ENCODE measurements around the gene RNF224.

RNF224 gene

GRCh38 chr9:137276473-137277328 is 49.4 kb downstream of the RNF224 start:
- no peaks in the 10 kb centered on the region for H3K9me3 ChIP-seq
- peak overlapping the region; percentile 41 to 49 for H3K4me3 ChIP-seq
- TF ChIP-seq, protein P1, sequence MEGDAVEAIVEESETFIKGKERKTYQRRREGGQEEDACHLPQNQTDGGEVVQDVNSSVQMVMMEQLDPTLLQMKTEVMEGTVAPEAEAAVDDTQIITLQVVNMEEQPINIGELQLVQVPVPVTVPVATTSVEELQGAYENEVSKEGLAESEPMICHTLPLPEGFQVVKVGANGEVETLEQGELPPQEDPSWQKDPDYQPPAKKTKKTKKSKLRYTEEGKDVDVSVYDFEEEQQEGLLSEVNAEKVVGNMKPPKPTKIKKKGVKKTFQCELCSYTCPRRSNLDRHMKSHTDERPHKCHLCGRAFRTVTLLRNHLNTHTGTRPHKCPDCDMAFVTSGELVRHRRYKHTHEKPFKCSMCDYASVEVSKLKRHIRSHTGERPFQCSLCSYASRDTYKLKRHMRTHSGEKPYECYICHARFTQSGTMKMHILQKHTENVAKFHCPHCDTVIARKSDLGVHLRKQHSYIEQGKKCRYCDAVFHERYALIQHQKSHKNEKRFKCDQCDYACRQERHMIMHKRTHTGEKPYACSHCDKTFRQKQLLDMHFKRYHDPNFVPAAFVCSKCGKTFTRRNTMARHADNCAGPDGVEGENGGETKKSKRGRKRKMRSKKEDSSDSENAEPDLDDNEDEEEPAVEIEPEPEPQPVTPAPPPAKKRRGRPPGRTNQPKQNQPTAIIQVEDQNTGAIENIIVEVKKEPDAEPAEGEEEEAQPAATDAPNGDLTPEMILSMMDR (IDR thresholded peaks at IDR 0.05): no peak
- intact Hi-C loops (cut with DNase I; ENCODE audit: low total_unique reads): no loop called here
- peaks cover 18 to 26% (median 23%) of the 10 kb centered on the region in 3 donors for H3K36me3 ChIP-seq
- H3K4me1 ChIP-seq: peaks cover 0 to 40% (median 33%) of the 10 kb centered on the region in 4 donors
- DNase-seq: peak; percentile 68 to 86
- peaks cover 0 to 79% of the 10 kb centered on the region in 2 donors for H3K27me3 ChIP-seq
- H3K27ac ChIP-seq: peak overlapping the region; percentile 45 to 48

GRCh38 chr9:137277329-137278041 is 50.2 kb downstream of the RNF224 start, which contains the start of gene TOR4A:
TSS of gene TOR4A (plus strand) at chr9:137277726. CDS start at chr9:137278690, 964 bp downstream.
- Histone ChIP-seq H3K27me3 (peaks cover 0 to 74% of the 10 kb centered on the region in 2 donors), H3K4me1 (peaks cover 0 to 40% (median 30%) of the 10 kb centered on the region in 4 donors), H3K36me3 (peaks cover 10 to 18% (median 15%) of the 10 kb centered on the region in 3 donors), H3K27ac (peak within 1 kb of the TSS; percentile 45 to 48), H3K4me3 (peak within 1 kb of the TSS; percentile 41 to 49), H3K9me3 (no peaks in the 10 kb centered on the region)
- TF ChIP-seq, protein P1 (IDR thresholded peaks at IDR 0.05): no peak
- DNase-seq: peak; percentile 81 to 85
- intact Hi-C loops (cut with DNase I; ENCODE audit: low total_unique reads): no loop called here

DNA sequence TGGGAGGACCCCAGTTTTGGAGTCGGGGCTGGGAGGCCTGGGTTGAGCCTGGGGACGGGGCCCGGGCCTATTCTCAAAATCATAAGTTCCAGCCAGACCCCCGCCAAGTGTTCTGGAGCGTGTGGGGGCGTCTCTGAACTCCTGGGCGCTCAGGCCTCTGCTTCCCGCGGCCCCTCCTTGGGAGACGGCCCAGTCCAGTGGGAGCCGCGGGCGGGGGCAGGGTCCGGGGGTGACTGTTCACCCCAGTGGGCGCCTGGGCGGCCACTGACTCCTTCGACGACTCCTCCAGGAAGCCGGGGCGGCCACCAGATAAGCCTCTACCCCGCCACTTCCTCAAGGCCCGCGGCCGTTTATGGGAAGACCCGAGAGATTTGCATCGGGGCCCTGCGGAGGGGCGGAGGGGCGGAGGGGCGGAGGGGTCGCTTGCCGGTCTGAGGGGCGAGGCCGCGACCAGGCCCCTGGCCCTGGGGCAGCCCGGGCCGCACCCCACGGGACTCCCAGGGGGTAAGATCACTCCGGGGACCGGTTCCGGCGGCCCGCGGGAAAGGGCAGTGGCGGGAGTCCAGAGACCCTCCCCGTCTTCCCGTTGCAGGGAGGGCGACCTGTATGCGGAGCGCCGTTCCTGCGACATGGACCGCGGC is 50.9 kb downstream of the RNF224 start:
- no peak for DNase-seq
- peaks cover 0 to 40% (median 30%) of the 10 kb centered on the region in 4 donors for H3K4me1 ChIP-seq
- TF ChIP-seq, protein P1 (IDR thresholded peaks at IDR 0.05): no peak
- peaks cover 3 to 11% (median 8%) of the 10 kb centered on the region in 3 donors for H3K36me3 ChIP-seq
- H3K27ac ChIP-seq: peak overlapping the region; percentile 45 to 48
- H3K4me3 ChIP-seq: peak overlapping the region; percentile 41 to 49
- H3K27me3 ChIP-seq: peaks cover 0 to 67% of the 10 kb centered on the region in 2 donors
- intact Hi-C loops (cut with DNase I; ENCODE audit: low total_unique reads): no loop called here
- no peaks in the 10 kb centered on the region for H3K9me3 ChIP-seq

Data from tibial artery (tissue), 4 donors.